ENCODE results near the gene CDK10.
"Not testable (repeated sequence)": the region's sequence is repeated elsewhere in the genome, so short reads cannot be mapped to it uniquely, and the experiment has no call there.

CDK10 gene

DNA sequence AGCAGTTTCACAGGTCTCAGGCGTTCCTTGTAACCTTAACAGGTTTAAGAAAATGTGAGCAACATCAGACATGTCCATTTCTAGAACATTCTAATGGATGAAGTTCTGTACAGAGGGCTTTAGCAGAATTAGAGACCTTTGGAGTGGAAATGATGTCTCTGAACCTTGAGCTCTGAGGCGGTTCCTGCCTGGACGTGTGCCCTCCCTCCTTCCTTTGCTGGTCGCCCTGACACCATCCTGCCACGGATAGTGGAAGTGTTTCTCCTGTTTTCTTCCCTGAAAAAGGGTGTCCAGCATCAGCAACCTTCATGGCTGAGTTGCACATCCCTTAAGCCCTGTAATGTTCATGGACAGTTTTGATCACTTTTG lies 17.7 kb upstream of the CDK10 start:
- DNase-seq = no peak

DNA sequence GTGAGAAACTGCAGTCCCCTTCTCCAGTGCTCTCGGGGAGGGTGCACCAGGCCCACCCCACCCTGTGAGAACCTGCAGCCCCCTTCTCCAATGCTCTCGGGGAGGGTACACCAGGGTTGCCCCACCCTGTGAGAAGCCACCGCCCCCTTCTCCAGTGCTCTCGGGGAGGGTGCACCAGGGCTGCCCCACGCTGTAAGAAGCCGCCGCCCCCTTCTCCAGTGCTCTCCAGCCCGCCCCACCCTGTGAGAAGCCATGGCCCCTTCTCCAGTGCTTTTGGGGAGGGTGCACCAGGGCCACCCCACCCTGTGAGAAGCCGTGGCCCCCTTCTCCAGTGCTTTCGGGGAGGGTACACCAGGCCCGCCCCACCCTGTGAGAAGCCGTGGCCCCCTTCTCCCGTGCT lies 16.7 kb upstream of the CDK10 start:
- DNase-seq = no peak

DNA sequence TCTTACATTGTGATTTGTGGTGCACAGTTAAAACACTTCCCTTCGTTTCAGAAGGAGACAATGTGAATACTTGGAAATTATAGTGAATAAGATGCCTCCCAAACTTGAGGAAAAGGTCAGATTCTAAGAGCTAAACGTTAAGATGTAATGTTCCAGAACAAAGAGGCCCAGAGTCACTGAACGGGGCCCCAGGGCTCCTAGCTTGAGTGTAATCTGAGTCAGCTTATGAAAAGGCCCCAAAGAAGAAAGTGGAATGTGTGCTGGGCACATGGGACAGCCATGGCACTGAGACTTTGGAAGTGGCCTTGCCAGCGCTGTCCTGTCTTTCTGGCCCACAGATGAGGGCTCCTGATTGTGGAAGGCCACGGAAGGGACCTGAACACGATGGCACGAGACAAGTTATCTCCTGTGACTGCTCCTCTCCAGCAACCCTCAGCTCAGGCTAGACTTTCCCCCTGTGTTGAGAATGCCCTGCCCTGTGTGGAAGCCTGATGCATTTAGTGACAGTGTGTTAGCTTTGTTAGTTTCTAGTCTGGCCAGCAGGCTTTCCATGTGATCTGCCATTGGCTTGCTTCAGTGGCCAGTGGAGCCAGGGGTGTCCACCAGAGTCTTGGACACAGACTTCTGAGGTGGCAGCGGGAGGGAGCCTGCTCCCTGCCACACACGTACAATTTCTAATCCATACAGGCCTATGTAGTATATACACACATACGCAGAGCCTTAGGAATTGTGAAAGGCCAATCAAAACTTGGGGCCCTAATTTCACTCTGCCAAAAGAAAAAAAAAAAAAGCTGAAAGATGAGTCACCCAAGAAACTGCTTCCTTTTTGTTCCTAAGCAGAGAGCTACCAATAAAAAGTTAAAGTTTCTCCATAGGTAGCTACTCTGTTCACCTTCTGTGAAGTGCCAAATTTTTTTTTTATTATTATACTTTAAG lies 15.7 kb upstream of the CDK10 start:
- DNase-seq = no peak

DNA sequence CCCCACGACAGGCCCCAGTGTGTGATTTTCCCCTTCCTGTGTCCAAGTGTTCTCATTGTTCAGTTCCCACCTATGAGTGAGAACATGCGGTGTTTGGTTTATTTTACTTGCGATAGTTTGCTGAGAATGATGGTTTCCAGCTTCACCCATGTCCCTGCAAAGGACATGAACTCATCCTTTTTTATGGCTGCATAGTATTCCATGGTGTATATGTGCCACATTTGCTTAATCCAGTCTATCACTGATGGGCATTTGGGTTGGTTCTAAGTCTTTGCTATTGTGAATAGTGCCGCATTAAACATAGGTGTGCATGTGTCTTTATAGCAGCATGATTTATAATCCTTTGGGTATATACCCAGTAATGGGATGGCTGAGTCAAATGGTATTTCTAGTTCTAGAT lies 14.9 kb upstream of the CDK10 start:
- DNase-seq = not testable (repeated sequence)

DNA sequence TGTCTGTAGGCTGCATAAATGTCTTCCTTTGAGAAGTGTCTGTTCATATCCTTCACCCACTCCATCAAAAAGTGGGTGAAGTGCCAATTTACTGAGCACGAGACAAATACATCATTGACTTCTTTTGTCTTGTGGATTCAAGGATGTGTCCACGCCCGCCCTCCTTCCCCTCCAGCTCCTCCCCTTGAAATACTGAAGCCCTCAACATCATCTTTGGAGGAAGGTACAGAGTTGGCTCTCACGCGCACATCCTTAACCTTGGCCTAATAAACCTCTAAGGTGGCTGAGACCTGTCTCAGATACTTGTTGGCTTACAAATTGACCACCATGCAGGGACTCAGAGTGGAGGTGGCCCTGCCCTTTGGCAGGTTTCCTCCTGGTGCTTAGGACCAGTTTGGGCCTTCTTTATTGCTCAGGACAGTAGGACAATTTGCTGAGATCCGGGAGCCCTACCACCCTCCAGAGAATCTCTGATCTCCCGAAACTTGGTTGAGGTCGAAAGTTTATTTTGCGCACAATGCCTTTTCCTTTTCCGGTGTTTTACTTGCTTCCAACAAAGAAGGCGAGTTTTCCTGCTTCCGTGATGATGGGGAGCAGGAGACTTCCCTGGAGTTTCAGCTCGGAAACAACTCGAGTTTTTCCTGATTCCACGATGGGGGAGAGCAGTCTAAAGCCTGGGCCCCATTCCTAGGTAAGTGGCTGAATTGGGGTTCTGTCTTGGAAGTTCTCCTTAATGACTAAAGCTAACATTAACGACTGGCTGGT lies 14.1 kb upstream of the CDK10 start:
- DNase-seq = no peak

DNA sequence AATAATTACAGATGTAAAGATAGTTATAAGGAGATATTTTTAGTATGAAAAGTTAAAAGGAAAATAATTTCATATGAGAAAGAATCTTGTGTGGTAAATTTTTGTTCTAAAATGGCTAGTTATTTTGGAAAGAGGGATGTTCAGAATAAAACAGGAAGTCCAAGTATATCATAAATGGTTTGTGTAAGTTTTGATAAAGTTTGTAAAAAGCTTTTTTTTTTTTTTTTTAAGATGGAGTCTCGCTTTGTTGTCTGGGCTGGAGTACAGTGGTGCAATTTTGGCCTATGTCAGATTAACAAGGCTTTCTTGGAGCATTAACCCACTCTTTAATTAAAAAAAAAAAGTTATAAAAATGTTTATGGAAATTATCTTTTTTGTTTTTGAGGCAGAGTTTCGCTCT lies 8.2 kb upstream of the CDK10 start:
- DNase-seq = no peak

DNA sequence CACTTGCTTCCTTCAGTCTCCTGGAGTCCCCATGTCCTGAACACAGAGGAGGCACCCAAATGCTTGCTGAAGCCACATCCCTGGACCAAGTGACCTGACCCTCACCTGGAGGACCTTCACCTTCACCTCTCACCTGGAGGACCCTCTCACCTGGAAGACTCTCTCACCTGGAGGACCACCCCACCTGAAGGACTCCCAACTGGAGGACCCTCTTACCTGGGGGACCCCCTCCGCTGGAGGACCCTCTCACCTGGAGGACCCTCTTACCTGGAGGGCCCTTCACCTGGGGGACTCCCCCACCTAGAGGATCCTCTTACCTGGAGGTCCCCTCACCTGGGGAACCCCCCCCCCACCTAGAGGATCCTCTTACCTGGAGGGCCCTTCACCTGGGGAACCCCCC lies 573 bp upstream of the CDK10 start:
- DNase-seq = no peak

DNA sequence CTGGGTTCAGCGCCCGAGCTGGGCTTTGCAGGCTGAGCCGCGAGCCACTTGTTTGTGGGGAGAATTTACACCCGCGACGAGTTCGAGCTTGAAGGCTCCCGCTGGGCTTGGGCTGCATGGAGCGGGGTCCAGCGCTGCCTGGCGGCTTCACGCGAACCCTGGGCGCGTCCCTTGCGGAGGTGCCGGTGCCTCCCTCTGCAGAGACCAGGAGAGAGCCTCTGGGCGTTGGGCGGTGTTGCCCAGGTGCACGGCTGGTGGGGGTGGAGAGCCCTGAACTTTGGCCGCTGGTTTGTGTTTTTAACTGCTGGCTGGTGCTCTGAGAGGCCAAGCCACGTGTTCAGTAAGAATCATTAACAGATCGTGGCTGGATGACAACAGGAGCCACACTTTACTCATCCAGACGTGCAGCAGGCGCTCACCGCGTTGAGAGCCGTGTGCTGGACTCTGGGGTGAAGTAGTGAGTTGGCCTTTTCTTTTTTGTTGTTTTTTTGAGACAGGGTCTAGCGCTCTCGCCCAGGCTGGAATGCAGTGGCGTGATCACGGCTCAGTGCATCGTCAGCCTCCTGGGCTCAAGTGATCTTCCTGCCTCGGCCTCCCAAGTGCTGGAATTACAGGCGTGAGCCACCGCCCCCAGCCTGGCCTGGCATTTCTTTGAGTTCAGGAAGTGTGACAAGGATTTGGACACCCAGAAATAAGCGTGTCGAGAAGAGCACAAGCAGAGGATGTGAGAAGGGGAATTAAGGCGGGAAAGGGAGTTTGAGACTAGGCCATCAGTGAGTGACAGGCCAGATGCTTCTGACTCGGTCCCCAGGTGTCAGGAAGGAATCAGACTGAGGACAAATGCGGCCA lies 827 bp downstream of the CDK10 start:
- no peak for DNase-seq

DNA sequence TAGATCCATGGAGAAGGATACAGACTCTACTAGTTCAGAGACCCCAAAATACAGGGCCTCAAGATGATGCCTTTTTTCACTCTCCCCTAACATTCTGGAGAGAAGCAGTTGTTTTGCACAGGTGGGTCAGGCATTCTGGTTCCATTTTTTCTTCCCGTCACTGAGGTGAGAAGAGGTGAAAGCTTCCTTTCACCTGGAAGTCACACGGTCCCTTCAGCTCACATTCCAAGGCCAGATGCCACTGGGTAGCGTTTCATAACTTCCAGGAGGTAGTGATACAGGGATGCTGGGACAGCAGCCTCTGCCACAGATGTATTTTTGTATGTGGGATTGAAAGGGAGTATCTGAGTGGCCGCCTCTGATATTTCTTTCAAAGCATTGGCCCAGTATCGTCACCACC lies 1.9 kb downstream of the CDK10 start:
- DNase-seq = no peak

DNA sequence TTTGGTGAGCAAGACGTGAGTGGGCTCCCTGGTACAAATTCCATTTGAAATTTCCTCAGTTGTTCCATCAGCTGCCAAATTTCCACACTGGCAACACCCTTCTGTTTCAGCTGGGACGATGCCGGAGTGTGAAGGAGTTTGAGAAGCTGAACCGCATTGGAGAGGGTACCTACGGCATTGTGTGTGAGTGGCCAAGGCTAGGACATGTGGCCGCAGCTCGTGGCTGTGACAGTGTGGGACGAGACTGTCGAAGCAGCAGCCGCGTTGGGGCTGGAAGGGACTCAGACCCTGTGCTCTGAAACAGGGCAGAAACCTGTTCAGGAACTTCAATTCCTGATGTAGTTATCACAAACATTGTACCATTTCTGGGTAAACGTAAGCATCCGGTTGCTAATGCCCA lies 2.7 kb downstream of the CDK10 start:
- DNase-seq = no peak

DNA sequence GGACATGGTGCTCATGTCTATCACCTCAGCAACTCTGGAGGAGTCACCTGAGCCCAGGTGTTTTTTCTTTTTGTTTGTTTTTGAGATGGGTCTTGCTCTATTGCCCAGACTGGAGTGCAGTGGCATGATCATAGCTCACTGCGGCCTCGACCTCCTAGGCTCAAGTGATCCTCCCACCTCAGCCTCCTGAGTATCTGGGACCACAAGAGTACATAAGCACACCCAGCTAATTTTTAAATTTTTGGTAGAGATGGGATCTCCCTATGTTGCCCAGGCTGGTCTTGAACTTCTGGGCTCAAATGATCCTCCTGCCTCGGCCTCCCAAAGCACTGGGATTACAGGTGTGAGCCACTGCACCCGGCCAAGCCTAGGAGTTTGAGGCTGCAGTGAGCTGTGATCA lies 3.1 kb downstream of the CDK10 start:
- DNase-seq = not testable (repeated sequence)

DNA sequence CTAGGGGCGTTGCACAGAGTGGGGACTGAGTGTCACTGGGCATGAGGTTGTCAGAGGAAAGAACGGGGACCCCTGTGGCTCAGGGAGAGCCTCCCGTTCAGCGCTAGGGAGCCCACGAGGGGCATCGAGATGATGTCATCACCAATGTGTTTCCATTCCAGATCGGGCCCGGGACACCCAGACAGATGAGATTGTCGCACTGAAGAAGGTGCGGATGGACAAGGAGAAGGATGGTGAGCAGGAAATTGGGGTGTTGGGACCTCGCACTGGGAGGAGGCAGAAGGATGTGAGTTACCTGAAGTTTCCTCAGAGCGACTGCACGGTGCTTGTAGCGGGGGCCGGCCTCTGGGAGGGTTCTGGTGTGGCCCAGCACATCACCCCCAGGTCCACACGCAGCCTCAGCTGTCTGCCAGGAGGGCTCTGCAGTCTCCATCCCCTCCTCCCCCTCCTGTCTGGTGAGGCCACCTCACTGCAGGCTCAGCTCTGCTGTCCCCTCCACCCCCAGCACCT lies 4.0 kb downstream of the CDK10 start:
- DNase-seq = no peak

DNA sequence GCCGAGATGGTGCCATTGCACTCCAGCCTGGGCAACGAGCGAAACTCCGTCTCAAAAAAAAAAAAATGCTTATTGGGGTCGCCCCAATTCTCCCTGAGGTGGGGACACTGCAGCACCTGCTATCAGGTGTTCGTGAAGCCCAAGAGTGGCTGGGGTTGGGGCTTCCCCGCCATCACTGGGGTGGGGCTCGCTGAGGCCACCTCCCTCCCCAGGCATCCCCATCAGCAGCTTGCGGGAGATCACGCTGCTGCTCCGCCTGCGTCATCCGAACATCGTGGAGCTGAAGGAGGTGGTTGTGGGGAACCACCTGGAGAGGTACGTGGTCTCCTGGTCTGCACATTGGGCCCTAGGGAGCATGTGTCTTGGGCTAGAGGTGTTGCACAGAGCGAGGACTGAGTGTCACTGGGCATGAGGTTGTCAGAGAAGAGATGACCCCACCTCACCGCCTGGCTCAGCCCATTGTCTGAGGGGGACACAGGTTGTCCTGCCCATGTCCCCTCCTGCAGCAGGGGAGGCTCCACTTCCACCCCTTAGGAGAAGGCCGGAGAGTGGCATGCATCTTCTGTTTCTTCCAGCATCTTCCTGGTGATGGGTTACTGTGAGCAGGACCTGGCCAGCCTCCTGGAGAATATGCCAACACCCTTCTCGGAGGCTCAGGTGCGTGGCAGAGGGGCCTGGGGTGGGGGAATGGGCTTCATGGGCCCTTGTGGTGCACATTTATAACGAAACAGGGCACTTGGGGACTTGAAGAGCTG lies 4.9 kb downstream of the CDK10 start:
- DNase-seq = no peak

DNA sequence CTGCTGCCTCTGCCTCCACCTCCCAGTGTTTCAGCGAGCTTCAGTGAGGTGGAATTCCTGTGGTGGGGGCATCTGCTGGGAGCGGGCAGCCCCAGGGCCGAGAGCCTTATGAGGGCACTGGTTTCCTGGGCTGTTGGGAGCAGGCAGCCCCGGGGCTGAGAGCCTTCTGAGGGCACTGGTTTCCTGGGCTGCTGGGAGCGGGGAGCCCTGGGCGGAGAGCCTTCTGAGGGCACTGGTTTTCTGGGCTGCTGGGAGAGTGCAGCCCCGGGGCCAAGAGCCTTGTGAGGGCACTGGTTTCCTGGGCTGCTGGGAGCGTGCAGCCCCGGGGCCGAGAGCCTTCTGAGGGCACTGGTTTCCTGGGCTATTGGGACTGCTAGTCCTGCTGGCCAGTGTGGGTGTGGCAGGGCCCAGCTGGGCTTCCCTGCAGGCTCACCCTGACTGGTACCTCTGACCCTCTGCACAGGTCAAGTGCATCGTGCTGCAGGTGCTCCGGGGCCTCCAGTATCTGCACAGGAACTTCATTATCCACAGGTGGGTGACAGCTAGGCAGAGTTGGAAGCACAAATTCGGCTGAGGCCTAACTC lies 5.6 kb downstream of the CDK10 start:
- DNase-seq = no peak

DNA sequence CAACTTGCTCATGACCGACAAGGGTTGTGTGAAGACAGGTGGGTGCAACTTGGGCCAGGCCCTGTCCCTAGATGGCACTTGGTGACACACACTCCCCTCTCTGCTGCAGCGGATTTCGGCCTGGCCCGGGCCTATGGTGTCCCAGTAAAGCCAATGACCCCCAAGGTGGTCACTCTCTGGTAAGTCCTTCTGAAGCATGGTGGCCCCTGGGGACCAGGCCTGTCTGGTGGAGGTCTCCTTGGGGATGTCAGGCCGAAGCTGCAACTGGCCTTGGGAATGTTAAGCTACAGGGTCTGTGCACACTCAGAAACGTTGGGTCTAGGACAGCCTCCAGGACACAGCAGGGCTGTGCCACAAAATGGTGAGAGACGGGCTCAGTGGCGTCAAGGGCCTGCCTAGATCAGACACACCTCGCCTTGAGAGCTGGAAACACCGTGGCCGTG lies 6.8 kb downstream of the CDK10 start:
- DNase-seq = no peak

DNA sequence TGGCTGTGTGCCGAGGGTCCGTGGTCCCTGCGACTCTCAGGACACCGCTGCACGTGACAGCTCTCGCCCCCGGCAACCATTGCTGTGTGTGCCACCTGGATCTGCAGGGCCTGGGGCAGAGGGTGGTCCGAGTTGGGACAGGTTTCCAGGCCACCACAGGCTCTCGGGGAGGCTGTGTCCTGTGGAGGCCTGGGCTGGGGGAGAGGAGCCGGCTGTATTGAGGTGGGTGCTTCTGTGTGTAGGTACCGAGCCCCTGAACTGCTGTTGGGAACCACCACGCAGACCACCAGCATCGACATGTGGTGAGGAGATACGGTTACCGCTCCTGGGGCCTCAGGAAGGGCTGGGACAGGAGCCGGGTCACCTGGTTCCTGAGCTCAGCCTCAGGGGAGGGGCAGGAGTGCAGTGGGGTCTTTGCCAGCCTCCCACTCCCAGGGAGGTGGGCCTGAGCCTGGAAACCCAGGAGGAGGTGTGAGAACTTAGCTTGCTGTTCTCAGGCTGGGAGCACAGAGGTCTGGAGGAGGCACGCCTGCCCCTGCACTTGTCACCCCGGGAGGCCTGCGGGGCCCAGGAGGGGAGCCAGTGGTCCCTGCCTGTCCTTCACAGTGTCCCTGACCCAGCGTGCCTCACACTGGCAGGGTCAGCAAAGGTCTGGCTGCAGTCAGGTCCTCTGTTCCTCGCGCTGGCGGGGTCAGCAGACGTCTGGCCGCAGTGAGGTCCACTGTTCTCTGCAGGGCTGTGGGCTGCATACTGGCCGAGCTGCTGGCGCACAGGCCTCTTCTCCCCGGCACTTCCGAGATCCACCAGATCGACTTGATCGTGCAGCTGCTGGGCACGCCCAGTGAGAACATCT lies 7.7 kb downstream of the CDK10 start:
- DNase-seq = no peak

DNA sequence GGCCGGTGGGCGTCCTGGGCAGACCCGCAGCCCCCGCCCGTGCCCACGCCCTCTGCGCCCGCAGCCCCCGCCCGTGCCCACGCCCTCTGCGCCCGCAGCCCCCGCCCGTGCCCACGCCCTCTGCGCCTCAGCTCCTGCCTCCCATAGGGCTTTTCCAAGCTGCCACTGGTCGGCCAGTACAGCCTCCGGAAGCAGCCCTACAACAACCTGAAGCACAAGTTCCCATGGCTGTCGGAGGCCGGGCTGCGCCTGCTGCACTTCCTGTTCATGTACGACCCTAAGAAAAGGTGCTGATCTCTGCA lies 8.2 kb downstream of the CDK10 start:
- not testable (repeated sequence) for DNase-seq

DNA sequence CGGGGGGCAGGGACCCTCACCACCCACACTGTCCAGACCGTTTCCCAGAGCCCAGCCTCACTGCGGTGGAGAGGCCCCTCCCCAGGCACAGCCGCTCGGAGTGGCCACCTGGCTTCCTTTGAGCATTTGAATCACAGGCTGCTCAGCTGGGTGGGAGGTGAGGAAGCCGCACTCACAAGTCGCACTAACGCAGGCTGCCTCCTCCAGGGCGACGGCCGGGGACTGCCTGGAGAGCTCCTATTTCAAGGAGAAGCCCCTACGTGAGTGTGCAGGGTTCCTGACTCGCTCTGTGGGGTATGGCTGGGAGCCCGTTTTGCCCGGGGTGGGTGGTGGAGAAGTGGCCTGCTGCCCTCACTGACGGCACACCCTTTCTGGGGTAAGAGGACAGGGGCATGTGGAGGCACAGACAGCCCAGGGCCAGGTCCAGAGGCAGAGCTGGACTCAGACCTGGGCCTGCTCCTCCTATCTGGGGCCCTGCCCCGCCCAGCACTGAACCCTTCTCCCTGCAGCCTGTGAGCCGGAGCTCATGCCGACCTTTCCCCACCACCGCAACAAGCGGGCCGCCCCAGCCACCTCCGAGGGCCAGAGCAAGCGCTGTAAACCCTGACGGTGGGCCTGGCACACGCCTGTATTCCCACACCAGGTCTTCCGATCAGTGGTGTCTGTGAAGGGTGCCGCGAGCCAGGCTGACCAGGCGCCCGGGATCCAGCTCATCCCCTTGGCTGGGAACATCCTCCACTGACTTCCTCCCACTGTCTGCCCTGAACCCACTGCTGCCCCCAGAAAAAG lies 8.8 kb downstream of the CDK10 start:
- no peak for DNase-seq

DNA sequence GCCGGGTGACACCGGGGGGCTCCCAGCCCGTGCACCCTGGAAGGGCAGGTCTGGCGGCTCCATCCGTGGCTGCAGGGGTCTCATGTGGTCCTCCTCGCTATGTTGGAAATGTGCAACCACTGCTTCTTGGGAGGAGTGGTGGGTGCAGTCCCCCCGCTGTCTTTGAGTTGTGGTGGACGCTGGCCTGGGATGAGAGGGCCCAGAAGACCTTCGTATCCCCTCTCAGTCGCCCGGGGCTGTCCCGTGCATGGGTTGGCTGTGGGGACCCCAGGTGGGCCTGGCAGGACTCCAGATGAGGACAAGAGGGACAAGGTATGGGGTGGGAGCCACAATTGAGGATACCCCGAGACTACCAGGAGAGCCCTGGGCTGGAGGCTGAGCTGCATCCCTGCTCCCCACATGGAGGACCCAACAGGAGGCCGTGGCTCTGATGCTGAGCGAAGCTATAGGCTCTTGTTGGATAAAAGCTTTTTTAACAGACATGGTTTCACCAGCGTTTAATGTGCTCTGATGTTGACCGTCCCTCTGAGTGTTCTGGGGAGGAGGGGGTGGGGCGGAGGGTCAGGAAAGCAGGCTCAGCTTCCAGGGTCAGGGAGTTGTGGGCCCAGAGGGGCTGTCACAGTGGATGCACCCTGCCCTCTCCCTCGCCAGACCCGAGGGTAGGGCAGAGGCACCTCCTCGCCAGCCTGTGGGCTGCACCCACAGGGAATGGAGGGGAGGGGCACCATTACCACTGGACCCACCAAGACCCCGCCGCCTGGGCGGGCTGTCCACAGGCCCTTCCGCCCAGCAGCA lies 9.6 kb downstream of the CDK10 start:
- no peak for DNase-seq

Measured in CD4-positive, alpha-beta T cell treated with Interferon alpha-2 for 1 hour (primary cell).